ENCODE results near the gene EMX2. TPM values are rescaled to one million over a fixed set of nuclear protein-coding genes. Genes with fewer than 3 reads are reported as not detected.

The EMX2 gene
- polyA plus RNA-seq, 1 donor from 2014 or later = 0.12 TPM

DNA sequence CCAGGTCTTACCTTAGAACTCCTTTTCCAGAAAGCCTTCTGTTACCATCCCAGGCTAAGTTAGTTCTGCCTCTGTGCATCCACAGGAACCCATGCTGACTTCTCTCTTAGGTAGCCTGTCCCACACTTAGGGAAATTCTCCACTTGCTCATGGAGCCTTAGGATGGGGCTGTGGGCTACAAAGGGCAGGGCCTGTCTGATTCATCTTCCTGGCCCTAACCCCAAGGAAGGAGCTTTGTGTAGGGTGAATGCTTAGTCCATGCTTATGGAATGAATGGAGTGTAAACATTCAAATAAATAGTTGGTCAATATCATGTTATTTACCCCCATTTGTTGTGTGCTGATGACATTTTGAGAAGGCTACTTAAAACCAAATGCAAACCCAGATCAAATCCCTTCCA, 54.7 kb downstream of the EMX2 start:
- H3K9me3 ChIP-seq (ENCODE audit: low read length) = no peaks in the 10 kb centered on the region
- H4K20me1 ChIP-seq (ENCODE audit: insufficient read depth) = no peaks in the 10 kb centered on the region
- H3K36me3 ChIP-seq (ENCODE audit: insufficient read depth, low read length) = no peaks in the 10 kb centered on the region
- H3K4me3 ChIP-seq (ENCODE audit: low read length) = no peak overlapping the region
- H3K9ac ChIP-seq (ENCODE audit: low read length) = no peak overlapping the region
- H3F3A ChIP-seq (ENCODE audit: insufficient read depth, low read length, poor library complexity, severe bottlenecking) = no peaks in the 10 kb centered on the region
- H3K9me2 ChIP-seq (ENCODE audit: insufficient read depth, low read length) = no peaks in the 10 kb centered on the region
- H3K27ac ChIP-seq (ENCODE audit: low read length) = no peak overlapping the region
- no peak overlapping the region for H3K4me2 ChIP-seq (ENCODE audit: low read length)
- no peak overlapping the region for H2AFZ ChIP-seq (ENCODE audit: low read depth, low read length)
- no peaks in the 10 kb centered on the region for H3K27me3 ChIP-seq (ENCODE audit: insufficient read depth, low read depth, low read length)
- TF ChIP-seq EZH2 (IDR thresholded peaks at IDR 0.05; ENCODE audit: borderline replicate concordance, insufficient read depth, low read length, poor library complexity, severe bottlenecking) = no peak
- TF ChIP-seq SMC3 (conservative IDR thresholded peaks at IDR 0.05; ENCODE audit: poor library complexity) = no peak
- TF ChIP-seq EP300 (conservative IDR thresholded peaks at IDR 0.05; ENCODE audit: poor library complexity, severe bottlenecking) = no peak
- H3K79me2 ChIP-seq (replicated peaks; ENCODE audit: insufficient read depth, low read length) = no peaks in the 10 kb centered on the region

Other genes with a start within 250 kb of the EMX2 start
- 16.3 and 17.1 TPM in 2 replicates for gene PDZD8, start 167.3 kb upstream of the EMX2 start, polyA plus RNA-seq